PC-9 (cell line): ENCODE results near the gene DSCAM. TPM values are rescaled to one million over a fixed set of nuclear protein-coding genes. Genes with fewer than 3 reads are reported as not detected.

Experiments used
- BruUV-seq: library from RNA; stranded (reverse); fragments of 400-500 nt; replicated peaks from 2 replicates; lab custom pipeline; 2021; lab: Mats Ljungman, UMichigan
- CTCF ChIA-PET: fragments of 300-600 bp; sonication (Branson Sonifier 250); formaldehyde crosslinking; loops from one replicate; lab custom pipeline; 2022; ENCODE audit warnings: antibody characterized with exemption; lab: Charles Lee
- POLR2A ChIA-PET: fragments of 300-600 bp; sonication (Branson Sonifier 250); formaldehyde crosslinking; loops from one replicate; lab custom pipeline; 2022; ENCODE audit warnings: antibody characterized with exemption; ENCODE audit not compliant: unreplicated experiment; lab: Charles Lee
- DNase-seq, 2 experiments: peaks; one replicate each; pipeline versions ENCODE4 v3.0.0 to v3.0.0-alpha.2; 2015 to 2022; ENCODE audit warnings: mixed read lengths in 1 of 2
- H2AFZ ChIP-seq: fragments of 200-600 bp; sonication (generic); 2 replicates; pipeline ENCODE4 v1.8.1; 2017; ENCODE audit warnings: antibody characterized with exemption
- H3F3A ChIP-seq: fragments of 200-600 bp; sonication (generic); 2 replicates; pipeline ENCODE4 v1.8.1; 2017; ENCODE audit warnings: antibody characterized with exemption, mild to moderate bottlenecking, low read depth; ENCODE audit not compliant: insufficient read depth
- H3K27ac ChIP-seq: fragments of 200-600 bp; sonication (generic); 2 replicates; pipeline ENCODE4 v1.6.1; 2016; ENCODE audit warnings: mixed run types
- H3K27me3 ChIP-seq: fragments of 200-600 bp; sonication (generic); 2 replicates; pipeline ENCODE4 v1.6.1; 2016; ENCODE audit warnings: low read depth, mixed run types; ENCODE audit not compliant: insufficient read depth
- H3K36me3 ChIP-seq: fragments of 200-600 bp; sonication (generic); 2 replicates; pipeline ENCODE4 v1.6.1; 2016; ENCODE audit warnings: low read depth, mixed run types
- H3K4me1 ChIP-seq: fragments of 200-600 bp; sonication (generic); replicated peaks from 2 replicates; pipeline ENCODE4 v1.6.1; 2016; ENCODE audit warnings: mixed run types; ENCODE audit not compliant: insufficient read depth
- H3K4me2 ChIP-seq: fragments of 200-600 bp; sonication (generic); 2 replicates; pipeline ENCODE4 v1.6.1; 2017; ENCODE audit warnings: mixed run types
- H3K4me3 ChIP-seq: fragments of 200-600 bp; sonication (generic); 2 replicates; pipeline ENCODE4 v1.6.1; 2016; ENCODE audit warnings: mixed run types
- H3K79me2 ChIP-seq: fragments of 200-600 bp; sonication (generic); 2 replicates; pipeline ENCODE4 v1.6.1; 2017; ENCODE audit warnings: low read depth, mixed run types
- H3K9me2 ChIP-seq: fragments of 200-600 bp; sonication (generic); 2 replicates; pipeline ENCODE4 v1.8.1; 2017; ENCODE audit warnings: mild to moderate bottlenecking; ENCODE audit not compliant: insufficient read depth
- H3K9me3 ChIP-seq: fragments of 200-600 bp; sonication (generic); 2 replicates; pipeline ENCODE4 v1.8.1; 2016; ENCODE audit warnings: low read depth; ENCODE audit not compliant: insufficient read depth
- H4K20me1 ChIP-seq: fragments of 200-600 bp; sonication (generic); 2 replicates; pipeline ENCODE4 v1.8.1; 2017; ENCODE audit not compliant: insufficient read depth
- CTCF ChIP-seq: fragments of 200-600 bp; sonication (generic); conservative IDR thresholded peaks from 2 replicates; pipeline ENCODE4 v1.6.1; 2017; ENCODE audit warnings: mixed run types, antibody characterized with exemption, mild to moderate bottlenecking, moderate library complexity
- EZH2 ChIP-seq: fragments of 200-600 bp; sonication (generic); IDR thresholded peaks from 2 replicates; pipeline ENCODE4 v1.8.0; 2017; ENCODE audit warnings: antibody characterized with exemption, low read depth
- intact Hi-C: fragments of 100-400 bp; cut with micrococcal nuclease; formaldehyde crosslinking; loops from one replicate; pipeline ENCODE4 v1.10.0; 2022; ENCODE audit not compliant: unreplicated experiment
- total RNA-seq: library from RNA; stranded (reverse); gene quantifications from 2 replicates; pipeline ENCODE4 v1.2.3, GENCODE V29; 2021

DSCAM gene
- total RNA-seq, 1 experiment from 2014 or later, result not detected

DNA sequence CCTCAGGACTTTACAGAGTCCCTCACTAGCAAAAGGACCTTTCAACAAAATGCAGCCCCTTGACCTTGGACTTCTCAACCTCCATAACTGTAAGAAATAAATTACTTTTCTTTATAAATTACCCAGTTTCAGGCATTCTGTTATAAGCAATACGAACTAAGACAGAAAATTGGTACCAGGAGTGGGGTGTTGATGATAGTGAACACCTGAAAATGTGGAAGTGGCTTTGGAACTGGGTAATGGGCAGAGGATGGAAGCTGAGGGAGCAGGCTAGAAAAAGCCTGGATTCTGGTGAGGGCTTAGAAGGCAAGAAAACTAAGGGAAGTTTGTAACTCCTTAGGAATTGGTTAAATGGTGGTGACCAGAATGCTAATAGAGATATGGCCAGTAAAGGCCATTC, 46.8 kb downstream of the DSCAM start:
- TF ChIP-seq EZH2 (no peak), CTCF (no peak)
- no peaks in the 10 kb centered on the region for H3K79me2 ChIP-seq
- H3K27ac ChIP-seq, result no peak overlapping the region
- CTCF ChIA-PET, result no interaction called here
- H3K27me3 ChIP-seq, result no peaks in the 10 kb centered on the region
- BruUV-seq, result no TSS peak
- H3K9me2 ChIP-seq, result no peaks in the 10 kb centered on the region
- no peaks in the 10 kb centered on the region for H3K9me3 ChIP-seq
- no peak overlapping the region for H3K4me2 ChIP-seq
- no peaks in the 10 kb centered on the region for H3K4me1 ChIP-seq
- H3K36me3 ChIP-seq, result no peaks in the 10 kb centered on the region
- no peaks in the 10 kb centered on the region for H4K20me1 ChIP-seq
- POLR2A ChIA-PET, result no interaction called here
- no peak overlapping the region for H3K4me3 ChIP-seq
- intact Hi-C loops, result no loop called here
- DNase-seq, result no peak
- no peaks in the 10 kb centered on the region for H3F3A ChIP-seq
- H2AFZ ChIP-seq, result no peak overlapping the region

DNA sequence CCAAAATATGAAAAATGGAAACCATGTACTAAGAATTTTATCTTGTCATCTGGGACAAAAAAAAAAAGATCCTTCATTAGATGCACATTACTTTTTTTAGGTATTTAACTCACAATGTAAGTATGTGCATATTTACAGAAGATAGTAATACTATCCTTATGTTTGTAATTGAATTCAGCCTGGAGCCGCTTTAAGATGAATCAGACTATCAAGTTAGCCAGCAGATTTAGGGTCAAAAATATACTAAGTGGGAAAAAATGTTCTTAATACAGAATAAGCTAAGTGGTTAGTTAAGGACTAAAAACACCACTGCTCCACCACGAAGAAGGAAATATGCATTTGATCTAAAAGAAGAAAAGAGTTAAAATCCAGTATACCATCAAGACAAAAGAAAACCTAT, 49.1 kb downstream of the DSCAM start:
- Histone ChIP-seq H3K4me2 (no peak overlapping the region), H3K9me3 (no peaks in the 10 kb centered on the region), H3K79me2 (no peaks in the 10 kb centered on the region), H3K4me3 (no peak overlapping the region), H3K9me2 (no peaks in the 10 kb centered on the region), H4K20me1 (no peaks in the 10 kb centered on the region), H3K36me3 (no peaks in the 10 kb centered on the region), H3K27ac (no peak overlapping the region), H3K27me3 (no peaks in the 10 kb centered on the region), H2AFZ (no peak overlapping the region), H3K4me1 (no peaks in the 10 kb centered on the region), H3F3A (no peaks in the 10 kb centered on the region)
- ChIA-PET CTCF (no interaction called here), POLR2A (no interaction called here)
- TF ChIP-seq CTCF, result no peak
- no peak for TF ChIP-seq EZH2
- no peak for DNase-seq
- no TSS peak for BruUV-seq
- intact Hi-C loops, result no loop called here

- H2AFZ ChIP-seq, result no peak overlapping the region
- intact Hi-C loops, result no loop called here
- no peaks in the 10 kb centered on the region for H3K9me2 ChIP-seq
- no peak for DNase-seq
- POLR2A ChIA-PET, result no interaction called here
- no TSS peak for BruUV-seq
- H4K20me1 ChIP-seq, result no peaks in the 10 kb centered on the region
- no peaks in the 10 kb centered on the region for H3K79me2 ChIP-seq
- H3K4me1 ChIP-seq, result no peaks in the 10 kb centered on the region
- H3F3A ChIP-seq, result no peaks in the 10 kb centered on the region
- CTCF ChIA-PET, result no interaction called here
- no peaks in the 10 kb centered on the region for H3K27me3 ChIP-seq
- no peak for TF ChIP-seq CTCF
- H3K4me3 ChIP-seq, result no peak overlapping the region
- H3K4me2 ChIP-seq, result no peak overlapping the region
- no peaks in the 10 kb centered on the region for H3K36me3 ChIP-seq
- H3K27ac ChIP-seq, result no peak overlapping the region
- no peaks in the 10 kb centered on the region for H3K9me3 ChIP-seq
Observed at GRCh38 chr21:40797410-40797809, 49.5 kb downstream of the DSCAM start.
